Measurements from ENCODE around the gene PFDN1. TPM values are rescaled to one million over a fixed set of nuclear protein-coding genes. Genes with fewer than 3 reads are reported as not detected.
A peak's percentile ranks its signal among the peaks of the same experiment; 100 is the strongest.

PFDN1 gene
- total RNA-seq, 1 experiment from 2014 or later = 48.9 TPM

DNA sequence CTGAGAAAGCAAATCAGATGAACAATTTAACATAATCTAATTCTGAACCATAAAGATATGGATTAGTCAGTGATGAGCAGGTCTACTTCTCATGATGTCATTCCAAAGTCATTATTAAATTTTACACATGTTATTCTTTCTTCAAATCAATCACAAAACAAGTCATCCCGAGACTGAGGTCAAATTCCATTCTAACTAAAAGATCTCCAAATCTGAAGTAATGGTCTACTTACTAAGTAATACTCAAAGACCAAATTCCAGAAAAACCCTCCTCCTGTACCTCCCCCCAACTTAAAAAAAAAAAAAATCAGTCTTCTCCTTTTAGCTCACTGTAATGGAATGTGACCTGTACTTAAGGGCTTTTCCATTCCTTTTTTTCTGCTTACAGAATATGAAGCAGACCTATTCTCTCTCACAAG lies 4.7 kb downstream of the PFDN1 start:
- intact Hi-C loops (cut with micrococcal nuclease) = no loop called here
- no peak overlapping the region for H3K9ac ChIP-seq (ENCODE audit: low read length)
- no peak for ATAC-seq
- RAD21 ChIA-PET (ENCODE audit: low non-redundant PET in 1 of 2, low total read pairs in 2 of 2, uncharacterized antibody in 2 of 2, unreplicated experiment in 2 of 2) = no interaction called here
- H3K4me2 ChIP-seq (ENCODE audit: low read length) = no peak overlapping the region
- POLR2A ChIA-PET = no interaction called here
- no peak for DNase-seq (ENCODE audit: low read depth, low spot score)
- H3K4me1 ChIP-seq (ENCODE audit: control insufficient read depth in 1 of 2, insufficient read depth in 2 of 2, low read length in 2 of 2) = peaks cover 22 to 42% of the 10 kb centered on the region in 2 experiments
- TF ChIP-seq TCF7L2 (IDR thresholded peaks at IDR 0.05; ENCODE audit: borderline replicate concordance, extremely low read depth, insufficient read depth, insufficient read length) = no peak
- TF ChIP-seq POLR2A (IDR thresholded peaks at IDR 0.05; ENCODE audit: borderline replicate concordance, extremely low read depth, insufficient read depth, insufficient read length) = no peak
- TF ChIP-seq EZH2 (IDR thresholded peaks at IDR 0.05) = no peak
- no peak for TF ChIP-seq SRF (IDR thresholded peaks at IDR 0.05; ENCODE audit: low read depth)
- TF ChIP-seq EGR1 (IDR thresholded peaks at IDR 0.05; ENCODE audit: low read depth) = no peak
- no peak for TF ChIP-seq REST (IDR thresholded peaks at IDR 0.05; ENCODE audit: low read depth)
- no peak overlapping the region for H3K4me3 ChIP-seq (replicated peaks in 1 of 2; ENCODE audit: low read depth in 1 of 2, low read length in 2 of 2)
- no TSS peak for BruUV-seq (replicated peaks)
- H4K20me1 ChIP-seq (ENCODE audit: insufficient read depth) = peaks cover 3% of the 10 kb centered on the region; the same call in 1 of the 2 replicates
- no peak overlapping the region for H2AFZ ChIP-seq (ENCODE audit: low read depth, low read length, poor library complexity, severe bottlenecking)
- H3K9me2 ChIP-seq (ENCODE audit: insufficient read depth) = no peaks in the 10 kb centered on the region
- peaks cover 88% of the 10 kb centered on the region for H3K79me2 ChIP-seq (ENCODE audit: insufficient read depth, low read length)
- H3K27me3 ChIP-seq (ENCODE audit: insufficient read depth, low read length) = no peaks in the 10 kb centered on the region
- H3K36me3 ChIP-seq (ENCODE audit: control insufficient read depth in 1 of 2, insufficient read depth in 2 of 2, low read length in 2 of 2) = peaks cover 0 to 2% of the 10 kb centered on the region in 2 experiments; a peak in 1 of 4 replicates
- peak overlapping the region; percentile 42; the same call in 1 of the 2 replicates for H3K27ac ChIP-seq (ENCODE audit: low read depth, low read length)
- no peaks in the 10 kb centered on the region for H3K9me3 ChIP-seq (ENCODE audit: control insufficient read depth in 1 of 2, insufficient read depth in 1 of 2, low read depth in 1 of 2, low read length in 2 of 2)
- CTCF ChIA-PET = no interaction called here

DNA sequence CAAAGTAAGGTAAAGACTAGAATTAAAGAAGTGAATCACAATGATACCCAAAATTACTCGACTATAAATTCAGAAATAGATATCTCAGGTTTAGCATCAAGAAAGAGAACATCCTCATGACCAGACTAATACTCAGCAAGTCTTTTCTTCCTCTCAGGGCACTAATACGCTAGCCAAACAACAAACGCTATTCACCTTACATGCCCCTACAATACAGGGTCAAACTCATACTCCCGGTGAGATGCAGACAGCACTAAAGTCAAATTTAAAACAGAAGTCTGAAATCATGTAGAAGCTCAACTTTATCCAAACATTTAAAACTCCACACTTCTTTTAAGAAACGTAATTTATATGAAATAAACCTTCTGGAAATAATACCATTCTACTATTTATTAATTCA lies 5.6 kb downstream of the PFDN1 start:
- ATAC-seq (no peak), DNase-seq (ENCODE audit: low read depth, low spot score) (no peak)
- POLR2A ChIA-PET = no interaction called here
- CTCF ChIA-PET = no interaction called here
- Histone ChIP-seq H3K4me3 (replicated peaks in 1 of 2; ENCODE audit: low read depth in 1 of 2, low read length in 2 of 2) (no peak overlapping the region), H3K9ac (ENCODE audit: low read length) (no peak overlapping the region), H4K20me1 (ENCODE audit: insufficient read depth) (peaks cover 10% of the 10 kb centered on the region; the same call in 1 of the 2 replicates), H3K27ac (ENCODE audit: low read depth, low read length) (no peak overlapping the region), H3K79me2 (ENCODE audit: insufficient read depth, low read length) (peaks cover 91% of the 10 kb centered on the region), H3K4me1 (ENCODE audit: control insufficient read depth in 1 of 2, insufficient read depth in 2 of 2, low read length in 2 of 2) (peaks cover 22 to 41% of the 10 kb centered on the region in 2 experiments), H2AFZ (ENCODE audit: low read depth, low read length, poor library complexity, severe bottlenecking) (no peak overlapping the region), H3K9me3 (ENCODE audit: control insufficient read depth in 1 of 2, insufficient read depth in 1 of 2, low read depth in 1 of 2, low read length in 2 of 2) (no peaks in the 10 kb centered on the region), H3K27me3 (ENCODE audit: insufficient read depth, low read length) (no peaks in the 10 kb centered on the region), H3K36me3 (ENCODE audit: control insufficient read depth in 1 of 2, insufficient read depth in 2 of 2, low read length in 2 of 2) (peaks cover 0 to 2% of the 10 kb centered on the region in 2 experiments; a peak in 1 of 4 replicates), H3K9me2 (ENCODE audit: insufficient read depth) (no peaks in the 10 kb centered on the region), H3K4me2 (ENCODE audit: low read length) (no peak overlapping the region)
- RAD21 ChIA-PET (ENCODE audit: low non-redundant PET in 1 of 2, low total read pairs in 2 of 2, uncharacterized antibody in 2 of 2, unreplicated experiment in 2 of 2) = no interaction called here
- no TSS peak for BruUV-seq (replicated peaks)
- intact Hi-C loops (cut with micrococcal nuclease) = no loop called here
- TF ChIP-seq SIN3A (IDR thresholded peaks at IDR 0.05; ENCODE audit: low read depth) (no peak), RAD21 (IDR thresholded peaks at IDR 0.05; ENCODE audit: low read depth) (no peak), EZH2phosphoT487 (IDR thresholded peaks at IDR 0.05; ENCODE audit: borderline replicate concordance) (no peak), ZFX (IDR thresholded peaks at IDR 0.05) (no peak), CEBPB (IDR thresholded peaks at IDR 0.05; ENCODE audit: low read depth) (no peak), EZH2 (IDR thresholded peaks at IDR 0.05) (no peak), ELF1 (IDR thresholded peaks at IDR 0.05; ENCODE audit: borderline replicate concordance, low read depth) (no peak), SP1 (IDR thresholded peaks at IDR 0.05; ENCODE audit: low read depth) (no peak), POLR2A (IDR thresholded peaks at IDR 0.05; ENCODE audit: borderline replicate concordance, extremely low read depth, insufficient read depth, insufficient read length) (no peak), CBX3 (IDR thresholded peaks at IDR 0.05; ENCODE audit: low read depth) (no peak), ZNF274 (IDR thresholded peaks at IDR 0.05; ENCODE audit: low read depth, low read length) (no peak), YY1 (IDR thresholded peaks at IDR 0.05; ENCODE audit: extremely low read depth, insufficient replicate concordance, low read depth, low read length) (no peak)
